GM12865 (cell line): ENCODE results near the gene KIF11.

ENCODE experiments used
- DNase-seq: peaks from one replicate; pipeline ENCODE4 v3.0.0; 2010; ENCODE audit warnings: low read depth
- H3K4me3 ChIP-seq: 2 replicates; pipeline ENCODE4 v1.5.1; 2011; ENCODE audit warnings: mild to moderate bottlenecking, low read depth, low read length, control low read depth
- CTCF ChIP-seq: IDR thresholded peaks from 2 replicates; pipeline ENCODE4 v1.5.1; 2011; ENCODE audit warnings: low read length, control low read depth, low read depth, inconsistent platforms; ENCODE audit not compliant: insufficient read depth; ENCODE audit errors: missing control alignments

KIF11 gene

GRCh38 chr10:92655426-92655825, 62.5 kb downstream of the KIF11 start:
- TF ChIP-seq CTCF: no peak
- no peak overlapping the region for H3K4me3 ChIP-seq
- DNase-seq: no peak

GRCh38 chr10:92656266-92656961, 63.5 kb downstream of the KIF11 start:
- no peak for TF ChIP-seq CTCF
- no peak for DNase-seq
- H3K4me3 ChIP-seq: no peak overlapping the region

- DNase-seq: no peak
- TF ChIP-seq CTCF: no peak
- H3K4me3 ChIP-seq: no peak overlapping the region
Measured at GRCh38 chr10:92657024-92657423, 64.1 kb downstream of the KIF11 start.

- no peak overlapping the region for H3K4me3 ChIP-seq
- TF ChIP-seq CTCF: no peak
- DNase-seq: no peak
Measured at GRCh38 chr10:92662848-92663247, 69.9 kb downstream of the KIF11 start.

- H3K4me3 ChIP-seq: no peak overlapping the region
- TF ChIP-seq CTCF: no peak
- DNase-seq: no peak
Measured at GRCh38 chr10:92664322-92664721, 71.4 kb downstream of the KIF11 start.

GRCh38 chr10:92667078-92667477, 74.1 kb downstream of the KIF11 start:
- TF ChIP-seq CTCF: no peak
- no peak for DNase-seq
- H3K4me3 ChIP-seq: no peak overlapping the region

GRCh38 chr10:92677708-92678107, 84.8 kb downstream of the KIF11 start:
- DNase-seq: no peak
- no peak overlapping the region for H3K4me3 ChIP-seq
- no peak for TF ChIP-seq CTCF
